Measurements from ENCODE around the gene RNF144A. TPM values are rescaled to one million over a fixed set of nuclear protein-coding genes. Genes with fewer than 3 reads are reported as not detected.
A peak's percentile ranks its signal among the peaks of the same experiment; 100 is the strongest.

RNF144A gene
- total RNA-seq, 1 donor from 2014 or later = 1.8 TPM

DNA sequence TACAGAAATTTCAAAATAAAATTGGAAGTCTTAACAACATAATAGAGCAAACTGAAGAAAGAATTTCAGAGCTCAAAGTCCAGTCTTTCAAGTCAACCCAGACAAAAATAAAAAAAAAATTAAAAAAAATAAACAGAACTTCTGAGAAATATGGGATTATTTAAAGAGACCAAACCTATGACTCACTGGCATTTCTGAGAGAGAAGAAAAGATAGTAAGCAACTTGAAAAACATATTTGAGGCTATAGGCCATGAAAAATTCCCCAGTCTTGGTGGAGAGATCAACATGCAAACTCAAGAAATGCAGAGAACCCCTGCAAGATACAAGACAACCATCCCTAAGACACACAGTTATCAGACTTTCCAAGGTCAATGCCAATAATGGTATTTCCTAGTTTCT is 167.4 kb downstream of the RNF144A start:
- TF ChIP-seq, protein P1, sequence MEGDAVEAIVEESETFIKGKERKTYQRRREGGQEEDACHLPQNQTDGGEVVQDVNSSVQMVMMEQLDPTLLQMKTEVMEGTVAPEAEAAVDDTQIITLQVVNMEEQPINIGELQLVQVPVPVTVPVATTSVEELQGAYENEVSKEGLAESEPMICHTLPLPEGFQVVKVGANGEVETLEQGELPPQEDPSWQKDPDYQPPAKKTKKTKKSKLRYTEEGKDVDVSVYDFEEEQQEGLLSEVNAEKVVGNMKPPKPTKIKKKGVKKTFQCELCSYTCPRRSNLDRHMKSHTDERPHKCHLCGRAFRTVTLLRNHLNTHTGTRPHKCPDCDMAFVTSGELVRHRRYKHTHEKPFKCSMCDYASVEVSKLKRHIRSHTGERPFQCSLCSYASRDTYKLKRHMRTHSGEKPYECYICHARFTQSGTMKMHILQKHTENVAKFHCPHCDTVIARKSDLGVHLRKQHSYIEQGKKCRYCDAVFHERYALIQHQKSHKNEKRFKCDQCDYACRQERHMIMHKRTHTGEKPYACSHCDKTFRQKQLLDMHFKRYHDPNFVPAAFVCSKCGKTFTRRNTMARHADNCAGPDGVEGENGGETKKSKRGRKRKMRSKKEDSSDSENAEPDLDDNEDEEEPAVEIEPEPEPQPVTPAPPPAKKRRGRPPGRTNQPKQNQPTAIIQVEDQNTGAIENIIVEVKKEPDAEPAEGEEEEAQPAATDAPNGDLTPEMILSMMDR (IDR thresholded peaks at IDR 0.05) = no peak
- intact Hi-C loops (cut with DNase I) = no loop called here

GRCh38 chr2:7089284-7089683 is 172.1 kb downstream of the RNF144A start:
- intact Hi-C loops (cut with DNase I) = no loop called here
- no peaks in the 10 kb centered on the region for H3K27me3 ChIP-seq
- no peaks in the 10 kb centered on the region for H3K36me3 ChIP-seq
- DNase-seq (ENCODE audit: low spot score in 2 of 2) = no peak
- no peaks in the 10 kb centered on the region for H3K4me1 ChIP-seq
- no peaks in the 10 kb centered on the region for H3K9me3 ChIP-seq
- H3K27ac ChIP-seq = no peak overlapping the region
- no peak overlapping the region for H3K4me3 ChIP-seq
- TF ChIP-seq, protein P1 (IDR thresholded peaks at IDR 0.05) = no peak

More for the DNA sequence above, 167.4 kb downstream of the RNF144A start:
- H3K36me3 ChIP-seq = no peaks in the 10 kb centered on the region
- no peak for DNase-seq (ENCODE audit: low spot score in 2 of 2)
- H3K4me3 ChIP-seq = no peak overlapping the region
- H3K4me1 ChIP-seq = no peaks in the 10 kb centered on the region
- peaks cover 0 to 3% of the 10 kb centered on the region in 2 donors for H3K9me3 ChIP-seq
- H3K27ac ChIP-seq = peak overlapping the region; percentile 57 to 71
- no peaks in the 10 kb centered on the region for H3K27me3 ChIP-seq

DNA sequence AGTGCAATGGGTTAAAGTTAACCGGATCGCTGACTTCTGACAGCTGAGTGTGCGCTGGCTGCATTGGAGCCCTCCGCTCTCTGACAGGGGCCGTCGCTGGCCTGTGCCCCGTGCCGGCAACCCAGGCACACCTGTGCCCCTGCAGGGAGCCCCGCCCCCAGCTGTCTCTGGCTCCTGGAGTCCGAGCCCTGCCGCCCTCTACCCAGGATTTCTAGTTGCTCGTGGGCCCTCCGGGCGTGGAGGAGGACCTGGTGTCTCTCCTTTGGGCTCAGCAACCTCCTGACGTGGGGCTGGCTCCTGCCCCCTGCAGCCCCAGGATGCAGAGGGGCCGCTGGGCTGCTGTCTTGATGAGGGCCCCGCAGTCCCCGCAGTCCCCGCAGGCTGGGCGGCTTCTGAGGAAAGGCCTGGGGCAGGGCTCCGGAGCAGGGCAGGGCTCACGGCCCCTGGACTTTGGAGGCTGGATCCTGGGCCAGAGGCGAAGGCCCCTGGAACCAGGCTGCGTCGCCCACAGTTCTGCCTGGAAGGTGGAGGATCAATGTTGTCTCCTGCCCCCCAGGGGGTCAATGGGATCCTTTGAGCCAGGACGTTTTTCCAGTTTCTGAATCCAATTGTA is 172.8 kb downstream of the RNF144A start:
- H3K36me3 ChIP-seq = no peaks in the 10 kb centered on the region
- no peaks in the 10 kb centered on the region for H3K27me3 ChIP-seq
- DNase-seq (ENCODE audit: low spot score in 2 of 2) = no peak
- peaks cover 0 to 5% of the 10 kb centered on the region in 2 donors for H3K4me1 ChIP-seq
- H3K27ac ChIP-seq = no peak overlapping the region
- TF ChIP-seq, protein P1 (IDR thresholded peaks at IDR 0.05) = no peak
- intact Hi-C loops (cut with DNase I) = no loop called here
- H3K4me3 ChIP-seq = no peak overlapping the region
- H3K9me3 ChIP-seq = no peaks in the 10 kb centered on the region

GRCh38 chr2:7093376-7093775 is 176.2 kb downstream of the RNF144A start:
- Histone ChIP-seq H3K4me3 (no peak overlapping the region), H3K9me3 (no peaks in the 10 kb centered on the region), H3K36me3 (no peaks in the 10 kb centered on the region), H3K27me3 (no peaks in the 10 kb centered on the region), H3K4me1 (peaks cover 0 to 8% of the 10 kb centered on the region in 2 donors), H3K27ac (no peak overlapping the region)
- TF ChIP-seq, protein P1 (IDR thresholded peaks at IDR 0.05) = no peak
- intact Hi-C loops (cut with DNase I) = no loop called here
- DNase-seq (ENCODE audit: low spot score in 2 of 2) = no peak

Other genes with a start within 250 kb of the RNF144A start
- gene CMPK2, start 51.5 kb upstream of the RNF144A start, total RNA-seq = 9.4 TPM
- gene RSAD2, start 39.6 kb upstream of the RNF144A start, total RNA-seq = 0.32 TPM

All from ascending aorta (tissue), 2 donors.